HEK293T (cell line): ENCODE data around the gene HDAC8.
"Not testable (repeated sequence)": the region's sequence is repeated elsewhere in the genome, so short reads cannot be mapped to it uniquely, and the experiment has no call there.

Source experiments
- CTCF ChIA-PET: fragments of 350-600 bp; formaldehyde crosslinking; extraction: SDS; loops from one replicate; lab custom pipeline; 2021; ENCODE audit warnings: antibody characterized with exemption, inconsistent platforms; lab: Yijun Ruan, JAX
- POLR2A ChIA-PET: fragments of 350-600 bp; formaldehyde crosslinking; extraction: SDS; loops from one replicate; lab custom pipeline; 2020; ENCODE audit warnings: antibody characterized with exemption, inconsistent platforms; lab: Yijun Ruan, JAX
- DNase-seq: peaks from one replicate; pipeline ENCODE4 v3.0.0; 2012; ENCODE audit warnings: mixed read lengths; ENCODE audit errors: extremely low spot score
- ARNT ChIP-seq: fragments of 450-650 bp; IDR thresholded peaks from 2 replicates; pipeline ENCODE4 v1.6.1; 2017; ENCODE audit warnings: mild to moderate bottlenecking
- BHLHE40 ChIP-seq: fragments of 450-650 bp; IDR thresholded peaks from 2 replicates; pipeline ENCODE4 v1.6.1; 2016; ENCODE audit warnings: mild to moderate bottlenecking, moderate library complexity, borderline replicate concordance
- CTBP1 ChIP-seq: fragments of 450-650 bp; IDR thresholded peaks from 2 replicates; pipeline ENCODE4 v1.6.1; 2016; ENCODE audit warnings: borderline replicate concordance
- ELF4 ChIP-seq: fragments of 450-650 bp; IDR thresholded peaks from 2 replicates; pipeline ENCODE4 v1.6.1; 2017; ENCODE audit warnings: antibody characterized with exemption
- FOXA1 ChIP-seq: fragments of 450-650 bp; IDR thresholded peaks from 2 replicates; pipeline ENCODE4 v1.6.1; 2016; ENCODE audit warnings: mild to moderate bottlenecking
- FOXK2 ChIP-seq: fragments of 450-650 bp; IDR thresholded peaks from 2 replicates; pipeline ENCODE4 v1.6.1; 2016; ENCODE audit warnings: mild to moderate bottlenecking
- FOXM1 ChIP-seq: fragments of 450-650 bp; IDR thresholded peaks from 2 replicates; pipeline ENCODE4 v1.6.1; 2017; ENCODE audit warnings: mild to moderate bottlenecking, borderline replicate concordance
- HDGF ChIP-seq: fragments of 450-650 bp; IDR thresholded peaks from 2 replicates; pipeline ENCODE4 v1.6.1; 2017; ENCODE audit warnings: antibody characterized with exemption, borderline replicate concordance
- L3MBTL2 ChIP-seq: fragments of 450-650 bp; conservative IDR thresholded peaks from 2 replicates; pipeline ENCODE4 v1.6.1; 2016; ENCODE audit warnings: mild to moderate bottlenecking
- LEF1 ChIP-seq: fragments of 450-650 bp; IDR thresholded peaks from 2 replicates; pipeline ENCODE4 v1.6.1; 2017; ENCODE audit warnings: mild to moderate bottlenecking, borderline replicate concordance
- NFRKB ChIP-seq: fragments of 450-650 bp; IDR thresholded peaks from 2 replicates; pipeline ENCODE4 v1.6.1; 2016; ENCODE audit warnings: mild to moderate bottlenecking, moderate library complexity
- PKNOX1 ChIP-seq: fragments of 450-650 bp; IDR thresholded peaks from 2 replicates; pipeline ENCODE4 v1.6.1; 2016
- SP1 ChIP-seq: fragments of 450-650 bp; IDR thresholded peaks from 2 replicates; pipeline ENCODE4 v1.6.1; 2017
- SUZ12 ChIP-seq: fragments of 450-650 bp; IDR thresholded peaks from 2 replicates; pipeline ENCODE4 v1.6.1; 2016; ENCODE audit warnings: mild to moderate bottlenecking
- TARDBP ChIP-seq: fragments of 450-650 bp; IDR thresholded peaks from 2 replicates; pipeline ENCODE4 v1.6.1; 2016
- ZNF384 ChIP-seq: fragments of 450-650 bp; IDR thresholded peaks from 2 replicates; pipeline ENCODE4 v1.6.1; 2016

Gene HDAC8

GRCh38 chrX:72409993-72410392, 162.7 kb downstream of the HDAC8 start:
- no peak for TF ChIP-seq ELF4
- TF ChIP-seq HDGF, result no peak
- no peak for TF ChIP-seq BHLHE40
- ChIA-PET POLR2A (no interaction called here), CTCF (no interaction called here)
- DNase-seq, result no peak

- POLR2A ChIA-PET, result no interaction called here
- TF ChIP-seq FOXM1 (no peak), HDGF (no peak), CTBP1 (no peak), LEF1 (no peak), TARDBP (no peak), FOXK2 (no peak), ZNF384 (no peak)
- DNase-seq, result no peak
- CTCF ChIA-PET, result no interaction called here
These were observed 163.8 kb downstream of the HDAC8 start for GRCh38 chrX:72408885-72409284.

- CTCF ChIA-PET, DNase-seq, POLR2A ChIA-PET: not testable (repeated sequence)
These were observed 167.5 kb downstream of the HDAC8 start for GRCh38 chrX:72405136-72405535.

GRCh38 chrX:72402614-72403013, 170.0 kb downstream of the HDAC8 start:
- CTCF ChIA-PET, result no interaction called here
- POLR2A ChIA-PET, result no interaction called here

GRCh38 chrX:72399816-72400215, 172.8 kb downstream of the HDAC8 start:
- TF ChIP-seq L3MBTL2, result no peak
- no peak for TF ChIP-seq SP1
- TF ChIP-seq FOXA1, result no peak
- TF ChIP-seq ZNF384, result no peak
- no peak for TF ChIP-seq HDGF
- TF ChIP-seq CTBP1, result no peak
- no peak for TF ChIP-seq NFRKB
- CTCF ChIA-PET, result no interaction called here
- no peak for DNase-seq
- POLR2A ChIA-PET, result no interaction called here

More at GRCh38 chrX:72402614-72403013, 170.0 kb downstream of the HDAC8 start:
- TF ChIP-seq TARDBP (no peak), LEF1 (no peak), NFRKB (no peak), CTBP1 (no peak), L3MBTL2 (no peak), FOXK2 (no peak), FOXA1 (no peak), PKNOX1 (no peak), BHLHE40 (no peak), ZNF384 (no peak), SP1 (no peak), HDGF (no peak), SUZ12 (no peak), ELF4 (no peak), ARNT (no peak), FOXM1 (no peak)
- DNase-seq, result no peak

GRCh38 chrX:72396117-72396516, 176.5 kb downstream of the HDAC8 start:
- POLR2A ChIA-PET, result no interaction called here
- TF ChIP-seq SP1 (no peak), PKNOX1 (no peak), HDGF (no peak), BHLHE40 (no peak), ZNF384 (no peak), CTBP1 (no peak)
- CTCF ChIA-PET, result no interaction called here

GRCh38 chrX:72395237-72395636, 177.4 kb downstream of the HDAC8 start:
- ChIA-PET CTCF (no interaction called here), POLR2A (no interaction called here)
- DNase-seq, result no peak
- TF ChIP-seq ARNT, result no peak
- no peak for TF ChIP-seq SP1
- TF ChIP-seq ELF4, result no peak
- no peak for TF ChIP-seq ZNF384
- TF ChIP-seq BHLHE40, result no peak
- TF ChIP-seq LEF1, result no peak
- TF ChIP-seq L3MBTL2, result no peak
- no peak for TF ChIP-seq TARDBP
- no peak for TF ChIP-seq HDGF
- no peak for TF ChIP-seq FOXK2
- TF ChIP-seq FOXM1, result no peak
- no peak for TF ChIP-seq SUZ12
- no peak for TF ChIP-seq NFRKB
- no peak for TF ChIP-seq FOXA1

More at GRCh38 chrX:72396117-72396516, 176.5 kb downstream of the HDAC8 start:
- no peak for DNase-seq

- TF ChIP-seq ELF4 (no peak), ARNT (no peak), SP1 (no peak), PKNOX1 (no peak), ZNF384 (no peak), CTBP1 (no peak), FOXM1 (no peak), HDGF (no peak), L3MBTL2 (no peak), SUZ12 (no peak), FOXA1 (no peak), NFRKB (no peak), TARDBP (no peak), FOXK2 (no peak), BHLHE40 (no peak), LEF1 (no peak)
- ChIA-PET CTCF (no interaction called here), POLR2A (no interaction called here)
- no peak for DNase-seq
These were observed 178.0 kb downstream of the HDAC8 start for GRCh38 chrX:72394518-72395170.
